HG03108 (cell line): ENCODE data around the gene BPIFB2.

ENCODE experiments used
- ATAC-seq: cut with Tn5 transposase; IDR thresholded peaks from one replicate; pipeline ENCODE4 v1.9.1; 2021; ENCODE audit warnings: moderate library complexity; ENCODE audit not compliant: unreplicated experiment

The BPIFB2 gene

DNA sequence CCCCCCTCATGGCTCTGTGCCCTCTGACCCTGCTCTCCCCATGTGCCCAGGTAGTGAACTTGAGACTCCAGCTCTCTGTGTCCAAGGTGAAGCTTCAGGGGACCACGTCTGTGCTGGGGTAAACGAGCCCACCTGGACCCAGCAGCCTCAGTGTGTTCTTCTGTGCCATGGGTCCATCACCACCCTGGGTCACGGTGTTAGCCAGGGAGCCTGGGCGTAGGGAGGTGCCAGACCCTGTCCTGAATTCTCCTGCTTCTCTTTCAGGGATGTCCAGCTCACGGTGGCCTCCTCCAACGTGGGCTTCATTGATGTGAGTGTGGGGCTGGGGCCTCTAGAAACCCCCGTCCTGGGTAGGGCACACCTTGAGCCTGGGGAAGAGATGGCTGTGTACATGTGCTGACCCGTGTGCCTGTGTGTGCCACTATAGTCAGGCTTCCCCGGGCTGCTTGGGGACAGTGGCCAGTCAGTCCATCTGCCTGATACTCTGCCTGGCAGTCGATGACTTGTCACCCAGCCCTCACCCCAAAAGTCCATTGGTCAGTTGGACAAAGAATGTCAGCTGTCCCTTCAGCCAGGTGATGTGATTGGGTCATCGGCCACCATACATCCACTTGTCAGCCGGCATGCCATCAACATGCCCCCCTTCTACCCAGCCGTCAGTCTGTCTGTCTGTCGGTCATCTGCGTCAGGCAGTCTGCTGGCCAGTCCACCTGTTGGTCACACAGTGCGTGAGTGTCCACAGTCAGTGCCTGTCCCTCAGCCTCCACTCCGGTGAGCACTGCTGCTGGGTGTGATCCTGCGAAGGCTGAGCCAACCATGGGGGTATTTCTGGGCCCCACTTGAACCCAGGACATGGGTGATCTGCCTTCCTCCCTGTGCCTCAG, 13.0 kb downstream of the BPIFB2 start:
- no peak for ATAC-seq

DNA sequence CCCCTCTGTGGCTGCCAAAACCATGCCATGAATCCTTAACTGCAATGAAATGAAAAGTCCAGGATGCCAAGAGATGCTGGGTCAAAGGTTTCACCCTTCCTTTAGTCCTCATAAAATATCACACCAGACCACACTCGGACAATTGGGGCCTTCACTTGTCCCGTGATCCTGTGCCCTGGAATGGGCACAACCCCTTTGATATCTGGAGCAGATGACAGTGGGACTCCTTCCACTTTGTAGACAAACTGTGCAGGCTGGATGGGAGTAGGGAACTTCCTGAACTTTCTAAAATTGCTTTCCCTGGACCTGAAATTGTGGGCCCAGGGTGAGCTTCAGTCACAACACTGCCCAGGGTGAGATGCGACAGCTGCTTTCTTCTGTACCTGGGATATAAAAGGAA, 14.4 kb downstream of the BPIFB2 start:
- no peak for ATAC-seq

DNA sequence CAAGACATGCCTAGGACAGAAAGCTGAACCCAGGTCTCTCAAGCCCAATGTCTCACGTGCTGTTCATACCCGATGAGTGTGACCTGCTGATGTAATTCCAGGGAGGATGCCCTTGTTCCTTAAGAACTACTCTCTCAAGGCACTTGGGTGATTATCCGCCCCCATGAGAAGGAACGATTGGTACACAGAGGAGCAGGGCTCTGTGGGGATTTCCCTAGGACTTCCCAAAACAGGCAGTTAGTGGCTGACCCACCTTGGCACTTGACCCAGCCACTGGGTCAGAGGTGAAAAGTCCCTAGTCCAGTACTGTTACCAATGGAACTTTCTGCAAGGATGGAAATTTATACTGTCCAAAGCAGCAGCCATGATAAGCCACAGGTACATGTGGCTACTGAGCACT, 14.8 kb downstream of the BPIFB2 start:
- ATAC-seq = no peak

DNA sequence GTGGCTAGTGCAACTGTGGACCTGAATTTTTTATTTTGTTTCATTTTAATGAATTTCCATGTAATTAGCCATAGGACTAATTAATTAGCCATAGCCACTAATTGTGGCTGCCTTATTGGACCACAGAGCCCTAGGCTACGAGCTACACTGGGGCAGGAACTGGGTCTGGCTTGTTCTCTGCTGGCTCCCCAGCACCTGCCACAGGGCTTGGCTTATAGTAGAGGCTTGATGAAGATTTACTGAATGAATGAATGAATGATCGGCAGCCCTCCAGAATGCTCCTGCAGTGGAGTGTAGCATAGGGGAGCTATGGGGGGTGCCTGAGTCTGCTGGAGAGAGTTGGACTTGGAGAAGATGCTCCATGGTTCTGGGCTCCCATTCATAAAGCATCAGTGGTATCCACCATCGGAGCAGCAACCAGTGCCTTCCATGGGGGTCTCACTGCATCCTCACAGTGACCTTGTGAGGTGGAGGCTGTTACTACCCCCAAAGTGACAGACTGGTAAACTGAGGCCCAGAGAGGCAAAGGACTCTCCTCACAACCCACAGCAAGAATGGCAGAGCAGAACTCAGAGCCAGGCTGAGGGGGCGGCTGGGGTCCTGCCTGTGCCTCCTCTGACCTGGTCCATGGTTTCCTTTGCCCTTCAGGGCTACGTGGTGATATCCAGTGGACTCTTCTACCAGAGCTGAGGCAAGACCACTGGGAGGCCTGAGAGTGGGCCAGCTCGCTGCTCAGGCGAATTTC, 15.4 kb downstream of the BPIFB2 start:
- no peak for ATAC-seq

DNA sequence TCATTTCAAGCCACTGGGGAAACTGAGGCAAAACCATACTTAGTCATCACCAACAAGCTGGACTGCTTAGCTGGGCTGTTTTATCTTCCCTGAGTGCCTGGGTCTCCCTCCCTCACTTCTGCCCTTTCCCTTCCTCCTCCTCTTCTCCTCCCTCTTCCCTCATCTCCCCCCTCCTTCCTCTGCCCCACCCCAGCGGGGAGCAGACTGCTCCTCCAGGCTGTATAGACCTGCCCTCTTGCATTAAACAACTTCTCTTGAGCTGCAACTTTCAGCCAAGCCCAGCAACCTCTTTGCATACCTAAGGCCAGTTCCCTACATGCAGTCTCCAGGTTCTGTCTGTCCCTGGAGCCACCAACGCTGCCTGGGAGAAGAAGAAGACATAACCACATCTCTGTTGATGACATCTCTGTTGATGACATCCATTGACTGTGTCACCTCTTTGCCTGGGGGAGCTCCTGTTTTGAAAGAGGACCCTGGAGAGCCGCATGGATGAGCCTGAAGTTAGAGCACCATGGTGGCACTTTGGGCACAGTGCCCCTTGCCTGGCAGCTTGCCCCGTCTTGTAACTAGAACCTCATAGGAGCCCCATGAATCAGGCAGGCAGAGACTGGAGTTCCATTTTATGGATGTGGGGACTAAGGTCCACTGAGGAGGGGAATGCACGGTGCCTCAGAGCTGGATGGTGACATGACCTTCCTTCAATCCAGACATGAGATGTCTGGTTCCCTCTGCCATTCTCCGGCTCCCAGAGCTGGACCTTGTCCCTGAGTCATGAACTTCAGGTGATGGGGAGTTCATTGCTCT, 16.1 kb downstream of the BPIFB2 start:
- no peak for ATAC-seq

DNA sequence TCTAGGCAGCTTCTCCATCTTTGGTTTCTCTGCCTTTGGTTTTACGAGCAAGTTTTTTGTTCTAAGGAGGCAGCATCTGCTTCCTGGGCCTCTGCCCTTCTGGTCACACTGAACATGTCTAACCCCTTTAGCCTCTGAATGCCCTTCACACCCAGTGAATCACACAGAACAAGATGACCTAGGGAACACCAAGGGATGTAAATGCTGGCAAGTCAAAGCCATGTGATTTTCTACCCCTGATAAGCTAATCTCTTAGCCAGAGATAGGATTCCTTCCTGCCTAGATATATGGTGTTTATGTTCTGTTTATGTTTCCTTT, 16.7 kb downstream of the BPIFB2 start:
- no peak for ATAC-seq

DNA sequence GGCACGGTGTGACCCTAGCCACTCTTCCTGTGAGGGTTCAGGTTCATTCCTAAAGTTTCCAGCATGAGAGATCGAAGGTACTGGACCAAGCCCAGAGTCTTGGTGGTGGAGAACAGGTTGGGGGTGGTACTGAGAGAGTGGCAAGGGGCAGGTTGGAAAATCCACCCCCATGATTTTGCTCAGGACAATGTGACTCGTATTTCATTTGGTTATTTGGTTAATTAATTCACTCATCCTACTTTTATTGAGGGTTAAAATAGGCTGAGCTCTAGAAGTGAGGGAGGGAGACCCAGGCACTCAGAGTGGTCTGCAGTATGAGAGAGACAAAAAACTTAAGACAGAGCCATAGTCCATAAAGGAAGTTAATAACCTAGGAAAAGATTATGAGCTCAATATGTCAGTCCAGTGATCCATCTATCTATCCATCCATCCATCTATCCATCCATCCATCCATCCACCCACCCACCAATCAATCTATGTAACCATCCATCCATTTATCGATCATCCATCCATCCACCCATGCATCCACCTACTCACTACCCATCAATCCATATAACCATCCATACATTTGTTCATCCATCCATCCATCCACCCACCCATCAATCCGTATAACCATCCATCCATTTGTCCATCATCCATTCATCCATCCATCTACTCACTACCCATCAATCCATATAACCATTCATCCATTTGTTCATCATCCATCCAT, 17.3 kb downstream of the BPIFB2 start:
- ATAC-seq = no peak

DNA sequence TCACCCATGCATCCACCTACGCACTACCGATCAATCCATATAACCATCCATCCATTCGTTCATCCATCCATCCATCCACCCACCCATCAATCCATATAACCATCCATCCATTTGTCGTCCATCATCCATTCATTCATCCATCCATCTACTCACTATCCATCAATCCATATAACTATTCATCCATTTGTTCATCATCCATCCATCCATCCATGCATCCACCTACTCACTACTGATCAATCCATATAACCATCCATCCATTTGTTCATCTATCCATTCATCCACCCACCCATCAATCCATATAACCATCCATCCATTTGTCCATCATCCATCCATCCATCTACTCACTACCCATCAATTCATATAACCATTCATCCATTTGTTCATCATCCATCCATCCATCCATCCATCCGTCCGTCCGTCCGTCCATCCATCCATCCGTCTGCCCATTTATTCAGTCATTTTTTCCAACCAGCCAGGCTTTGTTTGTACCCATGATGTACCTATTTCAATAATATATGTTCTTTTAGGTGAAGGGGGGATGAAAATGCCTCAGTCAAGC, 17.9 kb downstream of the BPIFB2 start:
- no peak for ATAC-seq

DNA sequence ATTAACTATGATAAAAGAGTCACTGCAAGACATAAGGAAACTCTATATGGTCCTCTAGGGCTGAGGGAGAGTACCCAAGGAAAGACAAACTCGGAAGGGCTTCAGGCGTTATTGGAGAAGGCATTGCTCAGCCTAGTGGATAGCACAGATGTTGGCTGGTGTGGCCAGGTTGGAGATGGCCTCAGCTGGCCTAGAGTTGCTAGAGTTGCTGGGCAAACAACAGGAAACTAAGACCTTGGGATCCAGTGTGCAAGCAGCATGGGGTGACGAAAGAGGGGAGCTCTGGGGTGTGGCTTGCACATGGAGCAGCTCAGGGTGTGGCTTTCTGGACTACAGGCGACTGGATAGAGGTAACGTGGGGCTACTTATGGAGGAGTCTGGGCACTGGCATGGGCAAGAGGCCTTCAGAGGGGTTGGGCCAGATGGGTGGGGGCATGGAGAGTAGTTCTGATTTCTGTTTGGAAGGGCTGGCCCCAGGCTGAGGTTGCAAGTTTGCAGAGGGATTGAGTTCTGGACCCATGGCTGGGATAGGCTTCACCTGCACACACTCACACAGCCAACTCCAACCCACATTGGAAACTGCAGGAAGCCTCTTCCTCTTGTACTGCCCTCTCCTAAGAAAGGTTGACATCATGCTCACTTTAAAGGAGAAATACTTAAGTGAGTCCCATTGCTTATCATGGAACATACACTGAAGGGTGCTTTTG, 18.7 kb downstream of the BPIFB2 start:
- no peak for ATAC-seq

DNA sequence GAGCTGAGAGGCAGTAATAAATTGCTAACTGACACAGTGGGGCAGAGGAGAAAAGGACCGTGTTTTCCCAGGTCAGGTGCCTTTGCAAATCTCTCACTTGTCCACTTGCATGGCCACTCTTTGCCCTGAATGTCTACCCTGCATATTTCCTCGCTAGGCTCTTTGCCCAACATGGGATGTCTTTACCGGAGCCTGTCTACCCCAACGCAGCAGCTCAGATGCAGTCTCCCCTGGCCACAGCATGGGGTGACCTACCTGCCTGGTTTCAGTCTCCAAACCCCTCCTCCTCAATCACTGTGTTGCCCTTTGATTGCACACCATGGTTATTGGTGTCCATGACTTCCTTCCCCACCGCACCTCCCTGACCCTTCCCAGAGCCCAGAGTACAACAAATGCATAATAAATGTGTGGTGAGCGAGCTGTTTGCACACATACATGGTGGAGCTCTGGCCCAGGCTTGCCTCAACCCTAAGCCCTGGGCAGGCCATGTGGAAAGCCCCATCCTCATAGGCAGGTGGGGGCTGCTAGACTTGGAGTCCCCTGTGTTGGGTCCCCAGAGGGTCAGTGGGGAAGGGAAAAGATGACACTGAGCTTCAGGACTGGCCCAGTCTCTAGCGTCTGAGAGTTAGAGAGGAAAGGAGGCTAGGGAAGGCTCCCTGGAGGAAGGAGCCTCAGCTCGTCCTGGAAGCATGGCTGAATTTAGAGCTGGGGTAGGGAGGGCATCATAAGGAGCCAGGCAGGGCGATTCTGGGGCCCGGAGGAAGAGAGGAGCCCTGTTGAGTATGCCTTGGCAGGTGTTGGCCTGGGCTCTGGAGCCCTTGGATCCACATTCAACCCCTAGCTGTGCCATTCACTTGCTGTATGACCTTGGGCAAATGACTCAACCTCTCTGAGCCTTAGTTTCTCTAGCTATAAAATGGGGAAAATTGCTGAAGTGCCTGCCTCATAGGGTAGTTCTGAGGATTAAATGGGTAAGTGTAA, 19.6 kb downstream of the BPIFB2 start:
- ATAC-seq = no peak

DNA sequence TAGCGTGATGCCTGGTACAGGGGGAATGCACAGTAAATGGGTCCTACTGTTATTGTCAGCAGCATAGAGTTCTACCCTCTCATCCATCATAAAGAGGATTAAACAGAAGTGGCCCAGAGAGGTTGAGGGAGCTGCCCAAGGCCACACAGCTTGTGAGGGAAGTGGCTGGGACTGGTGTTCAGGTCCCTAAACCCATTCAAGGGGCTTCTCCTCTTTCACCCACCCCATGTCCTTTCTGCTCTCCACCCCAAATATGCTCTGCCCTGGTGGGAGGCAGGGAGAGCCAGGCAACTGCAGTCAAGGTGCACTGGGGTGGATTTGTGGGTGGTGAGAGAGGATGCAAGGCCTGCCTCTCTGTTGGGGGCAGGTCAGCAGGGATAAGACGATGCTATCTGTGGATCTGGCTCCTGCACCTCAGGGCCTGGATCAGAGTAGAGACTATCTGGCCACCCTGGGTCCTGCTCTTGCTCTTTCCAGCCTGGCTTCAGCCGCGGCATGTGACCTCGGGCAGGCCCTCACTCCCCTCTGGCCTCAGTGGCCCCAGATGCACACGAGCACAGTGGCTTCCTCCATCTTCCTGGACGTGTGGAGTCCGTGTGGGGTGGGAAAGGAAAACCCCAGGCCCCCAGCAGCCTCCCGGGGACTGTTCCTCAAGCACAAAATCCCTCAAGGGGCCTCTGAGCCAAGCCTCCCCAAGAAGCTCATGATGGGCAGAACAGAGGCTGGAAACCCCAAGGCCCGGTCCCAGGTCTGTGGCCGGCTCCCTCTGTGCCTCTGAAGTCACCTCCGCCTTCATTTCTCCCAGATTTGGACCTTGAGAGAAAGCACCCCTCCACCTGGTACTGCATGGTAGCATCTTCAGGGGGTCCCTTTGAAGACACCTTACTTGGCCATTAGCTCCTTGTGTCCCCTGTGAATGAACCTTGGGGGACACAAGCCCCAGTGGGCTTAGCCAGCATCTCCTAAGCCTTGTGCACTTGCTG, 20.6 kb downstream of the BPIFB2 start:
- no peak for ATAC-seq

DNA sequence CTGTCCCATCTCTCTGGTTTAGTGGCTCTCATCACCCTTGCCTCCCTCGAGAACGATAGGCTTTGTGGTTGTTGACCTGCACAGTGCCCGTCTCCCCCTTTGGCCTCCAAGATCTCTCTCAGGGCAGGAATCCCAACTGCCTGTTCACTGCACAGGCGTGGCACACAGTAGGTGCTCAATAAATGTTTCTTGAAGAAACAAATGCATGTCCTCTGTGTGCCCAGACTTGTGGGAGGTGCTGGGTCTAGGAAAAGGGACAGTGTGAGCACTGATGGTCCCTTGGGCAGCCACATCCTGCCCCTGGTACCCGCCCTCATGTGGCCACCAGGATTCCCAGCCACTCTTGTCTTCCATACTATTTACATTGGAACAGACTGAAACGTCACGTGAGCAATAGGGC, 21.4 kb downstream of the BPIFB2 start:
- ATAC-seq = no peak

DNA sequence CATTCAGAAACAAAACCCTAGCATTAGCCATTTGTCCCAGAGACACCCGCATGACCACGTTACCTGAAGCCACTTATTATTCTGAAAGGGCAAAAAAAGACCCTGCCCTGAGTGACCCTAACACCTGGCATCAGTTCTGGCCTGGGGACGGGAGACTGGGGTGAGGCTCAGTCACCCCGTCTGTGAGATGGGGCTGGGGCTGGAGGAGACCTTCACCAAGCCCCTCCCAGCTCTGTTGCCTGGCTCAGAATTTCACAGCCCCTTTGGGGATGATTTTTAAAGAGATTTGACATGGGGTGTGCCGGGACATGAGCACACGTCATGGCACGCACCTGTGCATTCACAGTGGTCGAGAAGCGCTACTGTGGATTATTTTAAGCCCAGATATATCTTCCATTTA, 22.6 kb downstream of the BPIFB2 start:
- no peak for ATAC-seq

DNA sequence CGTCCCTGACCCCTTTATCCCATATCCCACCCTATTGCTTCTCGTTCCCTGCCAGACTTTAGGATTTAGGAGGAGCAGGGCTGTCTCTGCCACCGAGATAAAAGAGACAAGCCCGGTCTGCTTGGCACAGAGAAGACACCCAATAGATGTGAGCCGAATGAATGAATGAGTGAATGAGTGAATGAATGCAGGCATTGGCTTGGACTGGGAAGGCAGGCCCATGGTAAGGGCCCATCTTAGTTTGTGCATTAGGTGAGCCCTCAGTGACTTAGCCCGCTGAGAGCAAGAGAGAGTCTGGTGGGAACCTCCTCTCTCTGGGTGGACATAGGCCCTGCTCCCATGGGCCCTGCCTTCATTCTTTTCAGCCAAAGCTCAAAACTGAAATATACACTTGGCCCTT, 23.1 kb downstream of the BPIFB2 start:
- ATAC-seq = no peak

DNA sequence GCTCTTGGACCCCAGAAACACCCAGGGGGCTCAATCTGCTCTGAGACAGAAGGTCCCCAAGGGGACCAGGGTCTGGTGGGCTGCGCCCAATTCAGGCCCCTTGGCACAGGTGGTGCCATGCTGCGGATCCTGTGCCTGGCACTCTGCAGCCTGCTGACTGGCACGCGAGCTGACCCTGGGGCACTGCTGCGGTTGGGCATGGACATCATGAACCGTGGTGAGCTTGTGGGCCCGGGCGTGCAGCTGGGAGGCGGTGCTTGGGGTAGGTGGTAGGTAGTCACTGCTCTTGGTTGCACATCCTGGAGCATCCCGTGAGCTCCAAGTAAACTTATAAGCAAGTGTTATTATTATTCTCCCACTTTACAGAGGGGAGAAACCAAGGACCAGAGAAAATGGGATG, 24.0 kb downstream of the BPIFB2 start, which contains the start of gene BPIFB6:
Gene BPIFB6 (plus strand): TSS at position 118 of the 400 bp plus-strand sequence. CDS start 0 bp downstream, at position 118.
- no peak for ATAC-seq

DNA sequence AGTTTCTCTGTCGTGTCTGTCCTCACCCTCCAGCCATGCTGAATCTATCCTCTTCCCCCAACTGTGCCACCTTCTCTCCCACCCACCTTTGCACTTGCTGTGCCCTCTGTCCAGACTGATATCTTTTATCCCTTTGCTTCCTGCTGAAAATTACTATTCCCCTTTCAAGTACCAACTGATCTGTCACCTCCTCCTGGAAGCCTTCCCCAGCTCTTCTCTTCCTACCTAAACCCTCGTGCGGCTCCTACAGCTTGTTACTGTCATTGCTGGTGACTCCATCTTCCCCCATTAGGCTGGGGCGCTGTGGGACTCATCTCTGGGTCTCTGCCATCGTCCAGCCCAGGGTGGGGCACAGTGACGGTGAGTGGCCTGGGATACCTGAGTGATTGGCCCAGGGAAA, 25.1 kb downstream of the BPIFB2 start:
- ATAC-seq = no peak

DNA sequence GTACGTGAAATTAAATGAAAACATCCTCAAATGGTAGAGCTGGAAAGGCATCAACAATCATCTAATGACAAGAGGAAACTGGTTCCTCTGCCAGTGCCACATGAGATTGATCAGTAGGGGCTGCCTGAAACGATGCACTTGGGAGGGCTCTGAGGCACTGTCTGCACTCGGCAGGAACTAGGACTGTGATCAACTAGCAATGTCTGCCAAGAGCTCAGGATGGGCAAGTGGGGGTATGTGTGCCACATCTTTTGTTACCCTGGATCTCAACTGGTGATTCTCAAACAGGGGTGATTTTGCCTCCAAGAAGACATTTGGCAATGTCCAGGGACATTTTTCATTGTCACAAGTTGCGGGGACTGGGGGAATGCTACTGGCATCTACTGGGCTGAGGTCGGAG, 25.9 kb downstream of the BPIFB2 start:
- ATAC-seq = no peak

DNA sequence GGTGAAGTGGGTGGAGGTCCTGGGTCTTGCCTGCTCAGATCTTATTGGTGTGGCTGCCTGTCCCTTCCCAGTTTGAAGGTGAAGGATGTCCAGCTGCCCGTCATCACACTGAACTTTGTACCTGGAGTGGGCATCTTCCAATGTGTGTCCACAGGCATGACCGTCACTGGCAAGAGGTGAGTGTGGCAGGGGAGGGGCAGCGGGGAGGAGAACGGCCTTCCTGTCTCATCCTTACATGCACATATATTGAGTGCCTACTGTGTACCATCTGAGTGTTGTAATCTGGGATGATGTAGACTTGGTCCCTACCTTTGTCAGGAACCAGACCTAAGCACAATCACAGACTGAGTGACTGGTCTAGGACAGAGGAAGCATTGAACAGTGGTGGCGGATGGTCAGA, 26.6 kb downstream of the BPIFB2 start:
- ATAC-seq = no peak
